LoVo (cell line): ENCODE measurements around the gene G0S2.
"Not testable (repeated sequence)": the region's sequence is repeated elsewhere in the genome, so short reads cannot be mapped to it uniquely, and the experiment has no call there.

Experiments used
- DNase-seq: peaks from one replicate; pipeline ENCODE4 v3.0.0-alpha.2; 2016; ENCODE audit warnings: low spot score

Gene G0S2

GRCh38 chr1:209678981-209679539, 3.8 kb downstream of the G0S2 start:
- DNase-seq, result no peak

- no peak for DNase-seq
Measured at GRCh38 chr1:209685821-209686220, 10.6 kb downstream of the G0S2 start.

- DNase-seq, result no peak
Measured at GRCh38 chr1:209686322-209686721, 11.1 kb downstream of the G0S2 start.

- peak; percentile 54 for DNase-seq
Measured at GRCh38 chr1:209688746-209689234, 13.6 kb downstream of the G0S2 start.

GRCh38 chr1:209689477-209689876, 14.3 kb downstream of the G0S2 start:
- peak; percentile 24 for DNase-seq

GRCh38 chr1:209691237-209691636, 16.0 kb downstream of the G0S2 start:
- no peak for DNase-seq

- DNase-seq, result no peak
Measured at GRCh38 chr1:209692296-209692695, 17.1 kb downstream of the G0S2 start.

GRCh38 chr1:209692745-209693504, 17.7 kb downstream of the G0S2 start:
- DNase-seq, result peak; percentile 73

GRCh38 chr1:209696673-209697072, 21.5 kb downstream of the G0S2 start:
- DNase-seq, result no peak

- DNase-seq, result no peak
Measured at GRCh38 chr1:209697126-209697525, 21.9 kb downstream of the G0S2 start.

- DNase-seq, result not testable (repeated sequence)
Measured at GRCh38 chr1:209700686-209701085, 25.5 kb downstream of the G0S2 start.

- no peak for DNase-seq
Measured at GRCh38 chr1:209702832-209703231, 27.6 kb downstream of the G0S2 start.

- no peak for DNase-seq
Measured at GRCh38 chr1:209703834-209704504, 28.8 kb downstream of the G0S2 start.

GRCh38 chr1:209704584-209704983, 29.4 kb downstream of the G0S2 start, which contains the start of gene HSD11B1:
TSS of gene HSD11B1 (plus strand) at chr1:209704846. CDS start at chr1:209704943, 97 bp downstream.
- DNase-seq, result no peak

- DNase-seq, result no peak
Measured at GRCh38 chr1:209705033-209705598, 29.9 kb downstream of the G0S2 start.

GRCh38 chr1:209706622-209707021, 31.4 kb downstream of the G0S2 start:
- no peak for DNase-seq

GRCh38 chr1:209707308-209707707, 32.1 kb downstream of the G0S2 start:
- no peak for DNase-seq

GRCh38 chr1:209708297-209708696, 33.1 kb downstream of the G0S2 start:
- no peak for DNase-seq

GRCh38 chr1:209710093-209710492, 34.9 kb downstream of the G0S2 start:
- DNase-seq, result no peak

GRCh38 chr1:209710847-209711246, 35.6 kb downstream of the G0S2 start:
- DNase-seq, result no peak

GRCh38 chr1:209714338-209714737, 39.1 kb downstream of the G0S2 start:
- DNase-seq, result no peak

- no peak for DNase-seq
Measured at GRCh38 chr1:209715314-209715713, 40.1 kb downstream of the G0S2 start.

- DNase-seq, result no peak
Measured at GRCh38 chr1:209717818-209718217, 42.6 kb downstream of the G0S2 start.
